ENCODE results near the gene MAP2K5.

Gene MAP2K5

GRCh38 chr15:67762610-67763368 lies 220.3 kb downstream of the MAP2K5 start:
- DNase-seq, result peak; percentile 41

GRCh38 chr15:67765701-67766100 lies 223.2 kb downstream of the MAP2K5 start:
- no peak for DNase-seq

- DNase-seq, result no peak
These were observed 224.5 kb downstream of the MAP2K5 start for GRCh38 chr15:67766968-67767367.

- DNase-seq, result no peak
These were observed 225.9 kb downstream of the MAP2K5 start for GRCh38 chr15:67768313-67768977.

GRCh38 chr15:67769497-67770357 lies 227.2 kb downstream of the MAP2K5 start:
- no peak for DNase-seq

- DNase-seq, result no peak
These were observed 227.8 kb downstream of the MAP2K5 start for GRCh38 chr15:67770358-67770628.

GRCh38 chr15:67771189-67771800 lies 228.8 kb downstream of the MAP2K5 start:
- no peak for DNase-seq

GRCh38 chr15:67774626-67775025 lies 232.1 kb downstream of the MAP2K5 start:
- no peak for DNase-seq

GRCh38 chr15:67775250-67775649 lies 232.7 kb downstream of the MAP2K5 start:
- no peak for DNase-seq

GRCh38 chr15:67775998-67776397 lies 233.5 kb downstream of the MAP2K5 start:
- DNase-seq, result no peak

- DNase-seq, result no peak
These were observed 234.1 kb downstream of the MAP2K5 start for GRCh38 chr15:67776600-67776999.

GRCh38 chr15:67777071-67777470 lies 234.6 kb downstream of the MAP2K5 start:
- DNase-seq, result no peak

- no peak for DNase-seq
These were observed 235.3 kb downstream of the MAP2K5 start for GRCh38 chr15:67777773-67778172.

- no peak for DNase-seq
These were observed 236.6 kb downstream of the MAP2K5 start for GRCh38 chr15:67778968-67779548.

GRCh38 chr15:67779549-67780111 lies 237.1 kb downstream of the MAP2K5 start:
- no peak for DNase-seq

- DNase-seq, result no peak
These were observed 238.6 kb downstream of the MAP2K5 start for GRCh38 chr15:67781061-67781460.

GRCh38 chr15:67781907-67782690 lies 239.6 kb downstream of the MAP2K5 start:
- DNase-seq, result no peak

GRCh38 chr15:67782691-67782991 lies 240.1 kb downstream of the MAP2K5 start:
- no peak for DNase-seq

- no peak for DNase-seq
These were observed 240.8 kb downstream of the MAP2K5 start for GRCh38 chr15:67783303-67783702.

- DNase-seq, result no peak
These were observed 241.7 kb downstream of the MAP2K5 start for GRCh38 chr15:67784090-67784781.

- DNase-seq, result no peak
These were observed 242.4 kb downstream of the MAP2K5 start for GRCh38 chr15:67784856-67785430.

Measured in activated CD4-positive, CD25-positive, alpha-beta regulatory T cell treated with anti-CD3 and anti-CD28 coated beads, Interleukin-2, amount 50 U/mL, for 72 hours (primary cell).